Measurements from ENCODE around the gene PDE6H. TPM values are rescaled to one million over a fixed set of nuclear protein-coding genes. Genes with fewer than 3 reads are reported as not detected.

PDE6H gene
- total and polyA plus RNA-seq, 4 donors = not detected

- Histone ChIP-seq H3K27ac (ENCODE audit: low read depth in 1 of 2, low read length in 2 of 2) (no peak overlapping the region), H3K27me3 (ENCODE audit: control insufficient read depth in 1 of 2, insufficient read depth in 2 of 2, low read length in 1 of 2) (no peaks in the 10 kb centered on the region), H3K4me3 (ENCODE audit: low read length in 2 of 2) (no peak overlapping the region), H3K4me1 (ENCODE audit: control insufficient read depth in 1 of 2, insufficient read depth in 2 of 2, low read length in 2 of 2) (no peaks in the 10 kb centered on the region), H3K9me3 (ENCODE audit: control insufficient read depth, low read length) (no peaks in the 10 kb centered on the region), H3K36me3 (ENCODE audit: control insufficient read depth in 1 of 2, insufficient read depth in 2 of 2, low read length in 1 of 2) (no peaks in the 10 kb centered on the region)
- intact Hi-C loops (cut with DNase I) = loop anchor here in 1 of 2 donors (10.0 kb wide), 2 partner anchors 117 to 257 kb away; no protein-coding TSS in a partner anchor
- WGBS, 2 donors = 58% methylated on average over 3 of the region's 3 CpGs
- ATAC-seq (ENCODE audit: low FRiP score) (no peak), DNase-seq (no peak)
These were observed 34.7 kb downstream of the PDE6H start for GRCh38 chr12:15007551-15007950.

GRCh38 chr12:15011162-15011561 is 38.3 kb downstream of the PDE6H start:
- ATAC-seq (ENCODE audit: low FRiP score) = no peak
- DNase-seq = no peak
- Histone ChIP-seq H3K27ac (ENCODE audit: low read depth in 1 of 2, low read length in 2 of 2) (no peak overlapping the region), H3K36me3 (ENCODE audit: control insufficient read depth in 1 of 2, insufficient read depth in 2 of 2, low read length in 1 of 2) (no peaks in the 10 kb centered on the region), H3K27me3 (ENCODE audit: control insufficient read depth in 1 of 2, insufficient read depth in 2 of 2, low read length in 1 of 2) (no peaks in the 10 kb centered on the region), H3K4me1 (ENCODE audit: control insufficient read depth in 1 of 2, insufficient read depth in 2 of 2, low read length in 2 of 2) (peaks cover 0 to 2% of the 10 kb centered on the region in 2 donors), H3K9me3 (ENCODE audit: control insufficient read depth, low read length) (no peaks in the 10 kb centered on the region), H3K4me3 (ENCODE audit: low read length in 2 of 2) (no peak overlapping the region)
- intact Hi-C loops (cut with DNase I) = no loop called here

- WGBS, 2 donors = 40 to 43% methylated on average over 4 of the region's 4 CpGs
- Histone ChIP-seq H3K36me3 (ENCODE audit: control insufficient read depth in 1 of 2, insufficient read depth in 2 of 2, low read length in 1 of 2) (no peaks in the 10 kb centered on the region), H3K4me3 (ENCODE audit: low read length in 2 of 2) (no peak overlapping the region), H3K9me3 (ENCODE audit: control insufficient read depth, low read length) (no peaks in the 10 kb centered on the region), H3K4me1 (ENCODE audit: control insufficient read depth in 1 of 2, insufficient read depth in 2 of 2, low read length in 2 of 2) (peaks cover 0 to 2% of the 10 kb centered on the region in 2 donors), H3K27ac (ENCODE audit: low read depth in 1 of 2, low read length in 2 of 2) (no peak overlapping the region), H3K27me3 (ENCODE audit: control insufficient read depth in 1 of 2, insufficient read depth in 2 of 2, low read length in 1 of 2) (no peaks in the 10 kb centered on the region)
- intact Hi-C loops (cut with DNase I) = no loop called here
- ATAC-seq (ENCODE audit: low FRiP score) = no peak
- no peak for DNase-seq
These were observed 40.9 kb downstream of the PDE6H start for GRCh38 chr12:15013634-15014179.

GRCh38 chr12:15014708-15015107 is 41.9 kb downstream of the PDE6H start:
- H3K36me3 ChIP-seq (ENCODE audit: control insufficient read depth in 1 of 2, insufficient read depth in 2 of 2, low read length in 1 of 2) = no peaks in the 10 kb centered on the region
- 76 to 77% methylated on average over 2 of the region's 2 CpGs for WGBS, 2 donors
- H3K4me3 ChIP-seq (ENCODE audit: low read length in 2 of 2) = no peak overlapping the region
- intact Hi-C loops (cut with DNase I) = no loop called here
- no peak for ATAC-seq (ENCODE audit: low FRiP score)
- peaks cover 0 to 2% of the 10 kb centered on the region in 2 donors for H3K4me1 ChIP-seq (ENCODE audit: control insufficient read depth in 1 of 2, insufficient read depth in 2 of 2, low read length in 2 of 2)
- H3K27ac ChIP-seq (ENCODE audit: low read depth in 1 of 2, low read length in 2 of 2) = no peak overlapping the region
- no peaks in the 10 kb centered on the region for H3K27me3 ChIP-seq (ENCODE audit: control insufficient read depth in 1 of 2, insufficient read depth in 2 of 2, low read length in 1 of 2)
- DNase-seq = no peak
- no peaks in the 10 kb centered on the region for H3K9me3 ChIP-seq (ENCODE audit: control insufficient read depth, low read length)

GRCh38 chr12:15015121-15015520 is 42.3 kb downstream of the PDE6H start:
- Histone ChIP-seq H3K27me3 (ENCODE audit: control insufficient read depth in 1 of 2, insufficient read depth in 2 of 2, low read length in 1 of 2) (no peaks in the 10 kb centered on the region), H3K27ac (ENCODE audit: low read depth in 1 of 2, low read length in 2 of 2) (no peak overlapping the region), H3K36me3 (ENCODE audit: control insufficient read depth in 1 of 2, insufficient read depth in 2 of 2, low read length in 1 of 2) (no peaks in the 10 kb centered on the region), H3K4me1 (ENCODE audit: control insufficient read depth in 1 of 2, insufficient read depth in 2 of 2, low read length in 2 of 2) (peaks cover 0 to 2% of the 10 kb centered on the region in 2 donors), H3K9me3 (ENCODE audit: control insufficient read depth, low read length) (no peaks in the 10 kb centered on the region), H3K4me3 (ENCODE audit: low read length in 2 of 2) (no peak overlapping the region)
- WGBS, 2 donors = 73 to 89% methylated on average over 1 of the region's 1 CpG
- no peak for ATAC-seq (ENCODE audit: low FRiP score)
- intact Hi-C loops (cut with DNase I) = no loop called here
- DNase-seq = no peak

GRCh38 chr12:15020156-15020555 is 47.3 kb downstream of the PDE6H start:
- H3K27ac ChIP-seq (ENCODE audit: low read depth in 1 of 2, low read length in 2 of 2) = no peak overlapping the region
- no peak overlapping the region for H3K4me3 ChIP-seq (ENCODE audit: low read length in 2 of 2)
- WGBS, 2 donors = 90 to 92% methylated on average over 3 of the region's 3 CpGs
- intact Hi-C loops (cut with DNase I) = no loop called here
- DNase-seq (no peak), ATAC-seq (ENCODE audit: low FRiP score) (no peak)
- no peaks in the 10 kb centered on the region for H3K36me3 ChIP-seq (ENCODE audit: control insufficient read depth in 1 of 2, insufficient read depth in 2 of 2, low read length in 1 of 2)
- H3K27me3 ChIP-seq (ENCODE audit: control insufficient read depth in 1 of 2, insufficient read depth in 2 of 2, low read length in 1 of 2) = no peaks in the 10 kb centered on the region
- H3K4me1 ChIP-seq (ENCODE audit: control insufficient read depth in 1 of 2, insufficient read depth in 2 of 2, low read length in 2 of 2) = no peaks in the 10 kb centered on the region
- H3K9me3 ChIP-seq (ENCODE audit: control insufficient read depth, low read length) = no peaks in the 10 kb centered on the region

Other genes starting within 250 kb of the PDE6H start
- 10 to 100 TPM; 43.2 to 44.7 TPM for gene WBP11, start 169.6 kb upstream of the PDE6H start, total RNA-seq
- gene WBP11, start 169.6 kb upstream of the PDE6H start, polyA plus RNA-seq = 10 to 100 TPM; 16.9 TPM
- 1 to 10 TPM in 1 of 2 donors, under 1 TPM in 1; 0.91 to 1.1 TPM for gene C12orf60, start 169.4 kb upstream of the PDE6H start, total RNA-seq
- 1 to 10 TPM in 1 of 2 donors, under 1 TPM in 1; 0.56 to 1.9 TPM for gene C12orf60, start 169.4 kb upstream of the PDE6H start, polyA plus RNA-seq
- gene SMCO3, start 158.9 kb upstream of the PDE6H start, total RNA-seq = 1 to 10 TPM in 1 of 2 donors, under 1 TPM in 1; 0.26 to 1.0 TPM
- 1 to 10 TPM in 1 of 2 donors, under 1 TPM in 1; 0.88 to 3.0 TPM for gene SMCO3, start 158.9 kb upstream of the PDE6H start, polyA plus RNA-seq
- 10 to 100 TPM in 1 of 2 donors, 1 to 10 TPM in 1; 5.6 to 11.6 TPM for gene ART4, start 129.5 kb upstream of the PDE6H start, total RNA-seq
- gene ART4, start 129.5 kb upstream of the PDE6H start, polyA plus RNA-seq = 10 to 100 TPM; 10.5 to 50.8 TPM
- over 10,000 TPM in 1 of 2 donors, 1,000 to 10,000 TPM in 1; 7,115 to 12,824 TPM for gene MGP, start 87.2 kb upstream of the PDE6H start, total RNA-seq
- over 10,000 TPM; 16,275 to 16,848 TPM for gene MGP, start 87.2 kb upstream of the PDE6H start, polyA plus RNA-seq
- gene ERP27, start 34.5 kb upstream of the PDE6H start, total RNA-seq = 1 to 10 TPM; 1.3 to 3.2 TPM
- gene ERP27, start 34.5 kb upstream of the PDE6H start, polyA plus RNA-seq = 1 to 10 TPM in 1 of 2 donors, under 1 TPM in 1; 0.20 to 5.3 TPM
- 100 to 1,000 TPM; 119 to 143 TPM for gene ARHGDIB, start 11.4 kb upstream of the PDE6H start, total RNA-seq
- gene ARHGDIB, start 11.4 kb upstream of the PDE6H start, polyA plus RNA-seq = 100 to 1,000 TPM; 160 to 248 TPM
- 10 to 100 TPM; 70.5 to 77.3 TPM for gene RERG, start 248.4 kb downstream of the PDE6H start, total RNA-seq
- 100 to 1,000 TPM in 1 of 2 donors, 10 to 100 TPM in 1; 66.9 to 124 TPM for gene RERG, start 248.4 kb downstream of the PDE6H start, polyA plus RNA-seq

Data from aorta (tissue), 5 donors.